Right lobe of liver (tissue), 6 donors: ENCODE data around the gene SETBP1. TPM values are rescaled to one million over a fixed set of nuclear protein-coding genes. Genes with fewer than 3 reads are reported as not detected.

Experiments
- ATAC-seq, 4 donors: fragments of 200-7000 bp; cut with Tn5 transposase; one replicate each; pipeline ENCODE4 v1.9.1; 2020; ENCODE audit warnings: mild to moderate bottlenecking in 4 of 4, moderate library complexity in 4 of 4
- DNase-seq, 3 donors: peaks; one replicate each; pipeline ENCODE4 v3.0.0-alpha.2; 2020
- H3K27ac ChIP-seq, 3 donors: fragments of 200-600 bp; one replicate each; pipeline ENCODE4 v1.8.0; 2022
- H3K27me3 ChIP-seq, 2 donors: fragments of 200-600 bp; one replicate each; pipeline ENCODE4 v1.8.0; 2022
- H3K36me3 ChIP-seq, 4 donors: fragments of 200-600 bp; sonication (generic) in 1 of 4; one replicate each; pipeline versions ENCODE4 v1.5.1 to v1.8.0; 2017 to 2022; ENCODE audit warnings: control low read depth in 1 of 4
- H3K4me1 ChIP-seq, 4 donors: fragments of 200-600 bp; sonication (generic) in 1 of 4; one replicate each; pipeline versions ENCODE4 v1.5.1 to v1.8.0; 2017 to 2022; ENCODE audit warnings: control low read depth in 1 of 4
- H3K4me3 ChIP-seq, 3 donors: fragments of 200-600 bp; one replicate each; pipeline ENCODE4 v1.8.0; 2022
- H3K9me3 ChIP-seq, 4 donors: fragments of 200-600 bp; sonication (generic) in 1 of 4; one replicate each; pipeline versions ENCODE4 v1.5.1 to v1.8.0; 2017 to 2022; ENCODE audit warnings: control low read depth in 1 of 4
- CTCF ChIP-seq, 4 donors: fragments of 200-600 bp in 3 of 4; fragments of 450-650 bp in 1 of 4; IDR thresholded peaks; one replicate each; pipeline versions ENCODE4 v1.5.1 to v1.8.0; 2016 to 2022; ENCODE audit warnings: antibody characterized with exemption in 4 of 4, mild to moderate bottlenecking in 2 of 4
- POLR2A ChIP-seq: fragments of 450-650 bp; IDR thresholded peaks from one replicate; pipeline ENCODE4 v1.6.1; 2017; ENCODE audit warnings: antibody characterized with exemption, mild to moderate bottlenecking
- WGBS: methylation state at CpG from one replicate; pipeline ENCODE4 v1.1.6; 2018; ENCODE audit warnings: low coverage, low lambda C conversion rate; ENCODE audit not compliant: insufficient coverage; ENCODE audit errors: missing lambda C conversion rate; 5-methylcytosine and 5-hydroxymethylcytosine counted together
- intact Hi-C, 2 donors: fragments of 100-400 bp; cut with DNase I; formaldehyde crosslinking; loops; one replicate each; pipeline versions ENCODE4 v1.11.2 to v1.14.1; 2022
- total RNA-seq, 6 experiments: library from RNA; depleted of rRNA in 2 of 6; stranded (reverse); fragments of >200 nt in 2 of 6; fragmentation: NEBNext Ultra II Directional in 3 of 6; extraction: Animal tissue kit (Norgen Biotek cat#: 25700) in 3 of 6; gene quantifications; one replicate each; pipeline versions ENCODE4 v1.1.0 to v1.2.4, GENCODE V29; 2016 to 2023
- donor health status: DM: no; HTN: yes; CAD: no.
- donor health status: DM: no; HTN: no; CAD: no.
- donor health status: DM: no; HTN: no; CAD: no.
- donor health status: DM: no; HTN: yes; CAD: no.
- donor health status: DM: no; HTN: yes; CAD: no.

The SETBP1 gene
- total RNA-seq, 6 experiments from 2014 or later = 14.3 to 29.1 (median 16.6) TPM

- H3K27me3 ChIP-seq = no peaks in the 10 kb centered on the region
- DNase-seq = no peak
- intact Hi-C loops = no loop called here
- H3K9me3 ChIP-seq = no peaks in the 10 kb centered on the region
- peaks cover 0 to 30% (median 6%) of the 10 kb centered on the region in 4 donors for H3K4me1 ChIP-seq
- no peaks in the 10 kb centered on the region for H3K36me3 ChIP-seq
- H3K27ac ChIP-seq = peak overlapping the region in 2 of 3 donors; percentile 3 to 68
- no peak overlapping the region for H3K4me3 ChIP-seq
- TF ChIP-seq CTCF (IDR thresholded peaks at IDR 0.05) (no peak), POLR2A (no peak)
- ATAC-seq = peak in 3 of 4 donors; percentile 3 to 22 (median 17)
- WGBS = 60% methylated on average over 3 of the region's 5 CpGs
Observed at GRCh38 chr18:44834867-44835469, 154.3 kb downstream of the SETBP1 start.

GRCh38 chr18:44835703-44836102 lies 155.0 kb downstream of the SETBP1 start:
- Histone ChIP-seq H3K4me1 (peaks cover 0 to 30% (median 6%) of the 10 kb centered on the region in 4 donors), H3K9me3 (no peaks in the 10 kb centered on the region), H3K36me3 (no peaks in the 10 kb centered on the region), H3K27ac (peak overlapping the region in 2 of 3 donors; percentile 9 to 68), H3K27me3 (no peaks in the 10 kb centered on the region), H3K4me3 (no peak overlapping the region)
- TF ChIP-seq CTCF (IDR thresholded peaks at IDR 0.05) (peak in 2 of 4 donors; percentile 6 to 18), POLR2A (no peak)
- ATAC-seq (peak; percentile 75 to 87 (median 86)), DNase-seq (peak; percentile 38 to 82 (median 79))
- intact Hi-C loops = no loop called here
- 33% methylated on average over 6 of the region's 6 CpGs for WGBS

- no peak overlapping the region for H3K4me3 ChIP-seq
- no peaks in the 10 kb centered on the region for H3K9me3 ChIP-seq
- 57% methylated on average over 2 of the region's 2 CpGs for WGBS
- H3K4me1 ChIP-seq = peaks cover 0 to 30% (median 6%) of the 10 kb centered on the region in 4 donors
- H3K27me3 ChIP-seq = no peaks in the 10 kb centered on the region
- TF ChIP-seq POLR2A (no peak), CTCF (IDR thresholded peaks at IDR 0.05) (no peak)
- H3K36me3 ChIP-seq = no peaks in the 10 kb centered on the region
- DNase-seq (no peak), ATAC-seq (peak in 3 of 4 donors; percentile 13 to 54 (median 21))
- intact Hi-C loops = no loop called here
- peak overlapping the region in 2 of 3 donors; percentile 2 to 68 for H3K27ac ChIP-seq
Observed at GRCh38 chr18:44836263-44836662, 155.6 kb downstream of the SETBP1 start.

- no peak overlapping the region for H3K27ac ChIP-seq
- TF ChIP-seq CTCF (IDR thresholded peaks at IDR 0.05) (no peak), POLR2A (no peak)
- H3K27me3 ChIP-seq = no peaks in the 10 kb centered on the region
- H3K36me3 ChIP-seq = no peaks in the 10 kb centered on the region
- 95% methylated on average over 6 of the region's 6 CpGs for WGBS
- no peak overlapping the region for H3K4me3 ChIP-seq
- no peak for ATAC-seq
- H3K9me3 ChIP-seq = no peaks in the 10 kb centered on the region
- intact Hi-C loops = no loop called here
- DNase-seq = no peak
- H3K4me1 ChIP-seq = peaks cover 0 to 26% (median 6%) of the 10 kb centered on the region in 4 donors
Observed at GRCh38 chr18:44837482-44838180, 156.9 kb downstream of the SETBP1 start.
